BJ (cell line): Measurements from ENCODE around the gene MORN3. TPM values are rescaled to one million over a fixed set of nuclear protein-coding genes. Genes with fewer than 3 reads are reported as not detected.

Experiments
- CTCF ChIA-PET: fragments of 350-600 bp; formaldehyde crosslinking; extraction: SDS; loops from one replicate; lab custom pipeline; 2021; ENCODE audit warnings: antibody characterized with exemption, inconsistent platforms; lab: Yijun Ruan, JAX
- POLR2A ChIA-PET: fragments of 300-600 bp; sonication (Branson Sonifier 250); formaldehyde crosslinking; extraction: SDS; loops from one replicate; lab custom pipeline; 2021; ENCODE audit warnings: antibody characterized with exemption; lab: Charles Lee
- DNase-seq: peaks from one replicate; pipeline ENCODE4 v3.0.0-alpha.2; 2011; ENCODE audit warnings: low read depth
- H3K27me3 ChIP-seq: 2 replicates; pipeline ENCODE4 v1.6.0; 2011; ENCODE audit warnings: low read length; ENCODE audit not compliant: control insufficient read depth, insufficient read depth
- H3K36me3 ChIP-seq: 2 replicates; pipeline ENCODE4 v1.5.1; 2011; ENCODE audit warnings: low read length; ENCODE audit not compliant: control insufficient read depth, insufficient read depth
- H3K4me3 ChIP-seq: 2 replicates; pipeline ENCODE4 v1.5.1; 2011; ENCODE audit warnings: low read depth, mild to moderate bottlenecking, control low read depth, low read length
- polyA plus RNA-seq: library from polyadenylated mRNA; depleted of rRNA; stranded (reverse); fragments of >200 nt; gene quantifications from 2 replicates; pipeline ENCODE4 v1.2.3, GENCODE V29; 2011
- TF ChIP-seq, protein P1 (sequence below): IDR thresholded peaks from 2 replicates; pipeline ENCODE4 v1.5.1; 2011; ENCODE audit warnings: low read depth, mild to moderate bottlenecking, control low read depth, inconsistent platforms, low read length, moderate library complexity; ENCODE audit not compliant: insufficient read depth

MORN3 gene
- polyA plus RNA-seq, 1 experiment: 0.28 TPM

- no peaks in the 10 kb centered on the region for H3K27me3 ChIP-seq
- TF ChIP-seq, protein P1, sequence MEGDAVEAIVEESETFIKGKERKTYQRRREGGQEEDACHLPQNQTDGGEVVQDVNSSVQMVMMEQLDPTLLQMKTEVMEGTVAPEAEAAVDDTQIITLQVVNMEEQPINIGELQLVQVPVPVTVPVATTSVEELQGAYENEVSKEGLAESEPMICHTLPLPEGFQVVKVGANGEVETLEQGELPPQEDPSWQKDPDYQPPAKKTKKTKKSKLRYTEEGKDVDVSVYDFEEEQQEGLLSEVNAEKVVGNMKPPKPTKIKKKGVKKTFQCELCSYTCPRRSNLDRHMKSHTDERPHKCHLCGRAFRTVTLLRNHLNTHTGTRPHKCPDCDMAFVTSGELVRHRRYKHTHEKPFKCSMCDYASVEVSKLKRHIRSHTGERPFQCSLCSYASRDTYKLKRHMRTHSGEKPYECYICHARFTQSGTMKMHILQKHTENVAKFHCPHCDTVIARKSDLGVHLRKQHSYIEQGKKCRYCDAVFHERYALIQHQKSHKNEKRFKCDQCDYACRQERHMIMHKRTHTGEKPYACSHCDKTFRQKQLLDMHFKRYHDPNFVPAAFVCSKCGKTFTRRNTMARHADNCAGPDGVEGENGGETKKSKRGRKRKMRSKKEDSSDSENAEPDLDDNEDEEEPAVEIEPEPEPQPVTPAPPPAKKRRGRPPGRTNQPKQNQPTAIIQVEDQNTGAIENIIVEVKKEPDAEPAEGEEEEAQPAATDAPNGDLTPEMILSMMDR: no peak
- ChIA-PET CTCF (interaction anchor here (0.5 to 4.3 kb wide), 8 partner anchors 9 to 189 kb away, joined by 3 to 21 read pairs (median 4); partner anchors contain the start of genes MORN3 and ORAI1), POLR2A (no interaction called here)
- no peaks in the 10 kb centered on the region for H3K36me3 ChIP-seq
- no peak overlapping the region for H3K4me3 ChIP-seq
- DNase-seq: no peak
These were observed 12.0 kb downstream of the MORN3 start for GRCh38 chr12:121657305-121658008.

DNA sequence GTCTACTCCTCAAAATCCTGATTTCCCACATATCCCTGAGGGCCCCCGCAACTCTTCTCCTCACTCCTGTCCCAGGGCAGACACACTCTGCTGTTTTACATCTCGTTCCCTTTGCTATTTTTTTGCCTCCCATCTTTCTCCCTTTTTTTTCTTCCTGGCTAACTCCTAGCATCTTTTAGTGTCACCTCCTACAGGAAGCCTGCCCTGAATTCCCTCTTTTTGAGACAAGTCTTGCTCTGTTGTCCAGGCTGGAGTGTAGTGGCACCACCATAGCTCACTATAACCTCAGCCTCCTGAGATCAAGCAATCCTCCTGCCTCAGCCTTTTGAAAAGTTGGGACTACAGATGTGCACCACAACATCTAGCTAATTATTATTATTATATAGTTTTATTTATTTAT lies 13.3 kb downstream of the MORN3 start:
- no peak overlapping the region for H3K4me3 ChIP-seq
- CTCF ChIA-PET: interaction anchor here (2.1 to 4.3 kb wide), 2 partner anchors 12 to 31 kb away, joined by 6 to 21 read pairs; partner anchors contain the start of genes MORN3 and ORAI1
- POLR2A ChIA-PET: no interaction called here
- DNase-seq: no peak
- TF ChIP-seq, protein P1: no peak
- no peaks in the 10 kb centered on the region for H3K27me3 ChIP-seq
- H3K36me3 ChIP-seq: 0 out of 2 replicates have a peak, but pooled peaks cover 1% of the 10 kb centered on the region

- ChIA-PET POLR2A (no interaction called here), CTCF (interaction anchor here (0.9 kb wide), 1 partner anchor 17 kb away, joined by 4 read pairs; no protein-coding TSS in a partner anchor)
- no peaks in the 10 kb centered on the region for H3K27me3 ChIP-seq
- DNase-seq: no peak
- H3K4me3 ChIP-seq: no peak overlapping the region
- TF ChIP-seq, protein P1: no peak
- 0 out of 2 replicates have a peak, but pooled peaks cover 1% of the 10 kb centered on the region for H3K36me3 ChIP-seq
These were observed 15.5 kb downstream of the MORN3 start for GRCh38 chr12:121653999-121654398.

DNA sequence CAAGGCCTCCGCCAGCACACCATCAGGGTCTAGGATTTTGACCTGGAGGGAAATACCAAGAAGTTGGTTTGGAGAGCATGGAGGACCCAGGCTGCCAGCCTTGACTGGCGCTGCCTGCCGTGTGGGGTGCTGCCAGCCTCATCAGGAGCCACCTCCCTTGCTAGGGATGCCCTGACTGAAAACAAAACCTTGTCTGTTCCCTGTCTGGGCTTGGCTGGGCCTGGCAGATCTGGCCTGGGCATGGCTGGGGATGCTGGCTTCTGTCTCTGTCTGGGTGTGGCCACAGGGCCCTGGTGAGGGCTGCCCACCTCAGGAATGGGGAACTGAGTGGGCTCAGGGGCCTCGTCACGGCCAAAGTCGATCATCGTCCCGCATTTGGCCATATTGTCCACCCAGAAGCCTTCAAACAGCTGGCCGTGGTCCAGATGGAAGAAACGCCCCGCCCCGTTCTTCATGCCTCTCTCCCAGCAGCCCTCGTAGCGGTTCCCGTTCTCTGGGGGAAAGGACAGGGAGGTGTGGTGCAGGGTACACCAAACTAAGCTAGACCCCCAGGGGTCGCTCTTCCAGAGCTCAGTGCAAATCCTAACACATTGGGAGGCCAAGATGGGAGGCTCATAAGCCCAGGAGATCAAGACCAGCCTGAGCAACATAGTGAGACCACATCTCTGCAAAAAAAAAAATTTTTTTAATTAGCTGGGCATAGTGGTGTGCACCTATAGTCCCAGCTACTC lies 16.5 kb downstream of the MORN3 start:
- TF ChIP-seq, protein P1: no peak
- DNase-seq: no peak
- H3K27me3 ChIP-seq: no peaks in the 10 kb centered on the region
- CTCF ChIA-PET: interaction anchor here (0.6 to 0.9 kb wide), 2 partner anchors 14 to 16 kb away, joined by 4 read pairs; no protein-coding TSS in a partner anchor
- POLR2A ChIA-PET: no interaction called here
- no peak overlapping the region for H3K4me3 ChIP-seq
- H3K36me3 ChIP-seq: 0 out of 2 replicates have a peak, but pooled peaks cover 1% of the 10 kb centered on the region

DNA sequence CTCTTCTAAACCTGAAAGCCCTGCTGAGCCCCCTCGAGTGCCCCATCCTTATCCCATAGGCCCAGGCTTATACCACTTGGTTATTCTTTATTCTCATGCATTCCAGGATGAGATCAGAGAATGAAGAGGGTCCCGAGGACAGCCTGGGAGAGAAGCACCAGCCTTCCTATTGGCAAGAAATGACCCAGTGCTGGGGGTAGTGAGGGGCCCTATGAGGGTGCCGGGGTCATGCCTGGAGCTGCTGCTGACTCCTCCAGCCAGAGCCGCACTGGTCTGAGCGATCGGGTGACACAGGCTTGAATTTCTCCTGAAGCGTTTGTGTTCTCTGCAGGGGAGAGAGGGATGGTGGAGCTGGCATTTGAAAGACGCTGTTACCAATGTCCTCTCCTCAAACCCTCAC lies 18.1 kb downstream of the MORN3 start:
- TF ChIP-seq, protein P1: no peak
- H3K4me3 ChIP-seq: no peak overlapping the region
- ChIA-PET CTCF (interaction anchor here (1.0 to 1.8 kb wide), 2 partner anchors 10 to 25 kb away, joined by 4 read pairs; partner anchors contain the start of gene ORAI1), POLR2A (no interaction called here)
- H3K36me3 ChIP-seq: 0 out of 2 replicates have a peak, but pooled peaks cover 1% of the 10 kb centered on the region
- H3K27me3 ChIP-seq: no peaks in the 10 kb centered on the region
- no peak for DNase-seq
